Prostate gland (tissue), 2 donors: ENCODE results near the gene GBE1.

Experiments used
- POLR2A ChIP-seq: fragments of 450-650 bp; IDR thresholded peaks from one replicate; pipeline ENCODE4 v1.6.1; 2016; ENCODE audit warnings: antibody characterized with exemption, mild to moderate bottlenecking
- TF ChIP-seq, protein P1 (sequence below), 4 experiments: fragments of 200-600 bp in 2 of 4; fragments of 450-650 bp in 2 of 4; sonication (generic) in 2 of 4; IDR thresholded peaks; 1 replicate in 3 of 4; 2 replicates in 1 of 4; pipeline ENCODE4 v1.5.1; 2016 to 2019; ENCODE audit warnings: antibody characterized with exemption in 4 of 4, mild to moderate bottlenecking in 2 of 4, moderate library complexity in 2 of 4

DNA sequence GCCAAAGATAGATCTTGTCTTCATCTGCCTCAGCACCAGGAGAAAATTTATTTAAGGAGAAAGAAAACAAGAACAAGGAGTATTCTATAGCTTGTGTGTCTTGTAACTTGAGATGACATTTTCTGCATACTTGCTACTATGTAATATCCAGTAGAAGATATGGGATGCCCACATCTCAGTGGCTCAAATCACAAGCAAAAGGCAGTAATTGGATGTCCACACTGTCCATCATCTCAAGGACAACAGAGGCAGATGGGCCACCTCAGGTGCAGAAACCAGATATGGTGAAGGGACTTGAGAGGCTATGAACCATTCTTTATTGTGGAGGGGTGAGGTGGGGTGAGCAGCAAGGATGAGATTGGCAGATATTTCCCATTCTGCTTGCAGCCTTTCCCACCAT is 309.0 kb downstream of the GBE1 start:
- TF ChIP-seq, protein P1, sequence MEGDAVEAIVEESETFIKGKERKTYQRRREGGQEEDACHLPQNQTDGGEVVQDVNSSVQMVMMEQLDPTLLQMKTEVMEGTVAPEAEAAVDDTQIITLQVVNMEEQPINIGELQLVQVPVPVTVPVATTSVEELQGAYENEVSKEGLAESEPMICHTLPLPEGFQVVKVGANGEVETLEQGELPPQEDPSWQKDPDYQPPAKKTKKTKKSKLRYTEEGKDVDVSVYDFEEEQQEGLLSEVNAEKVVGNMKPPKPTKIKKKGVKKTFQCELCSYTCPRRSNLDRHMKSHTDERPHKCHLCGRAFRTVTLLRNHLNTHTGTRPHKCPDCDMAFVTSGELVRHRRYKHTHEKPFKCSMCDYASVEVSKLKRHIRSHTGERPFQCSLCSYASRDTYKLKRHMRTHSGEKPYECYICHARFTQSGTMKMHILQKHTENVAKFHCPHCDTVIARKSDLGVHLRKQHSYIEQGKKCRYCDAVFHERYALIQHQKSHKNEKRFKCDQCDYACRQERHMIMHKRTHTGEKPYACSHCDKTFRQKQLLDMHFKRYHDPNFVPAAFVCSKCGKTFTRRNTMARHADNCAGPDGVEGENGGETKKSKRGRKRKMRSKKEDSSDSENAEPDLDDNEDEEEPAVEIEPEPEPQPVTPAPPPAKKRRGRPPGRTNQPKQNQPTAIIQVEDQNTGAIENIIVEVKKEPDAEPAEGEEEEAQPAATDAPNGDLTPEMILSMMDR (IDR thresholded peaks at IDR 0.05) = no peak
- TF ChIP-seq POLR2A = no peak
